Fibroblast of mammary gland (primary cell): ENCODE data around the gene HIPK2.

ENCODE experiments used
- DNase-seq: peaks from one replicate; pipeline ENCODE4 v3.0.0-alpha.2; 2010; ENCODE audit warnings: low read depth
- H3K4me3 ChIP-seq: 2 replicates; pipeline ENCODE4 v1.5.1; 2011; ENCODE audit warnings: low read depth, mild to moderate bottlenecking, low read length, moderate library complexity; ENCODE audit not compliant: control insufficient read depth
- CTCF ChIP-seq: conservative IDR thresholded peaks from 2 replicates; pipeline ENCODE4 v1.5.1; 2011; ENCODE audit warnings: low read depth, low read length, inconsistent platforms; ENCODE audit not compliant: control insufficient read depth, insufficient read depth

The HIPK2 gene

GRCh38 chr7:139570626-139571025, 207.2 kb downstream of the HIPK2 start:
- TF ChIP-seq CTCF, result no peak
- no peak for DNase-seq
- no peak overlapping the region for H3K4me3 ChIP-seq

- no peak for DNase-seq
- TF ChIP-seq CTCF, result no peak
- no peak overlapping the region for H3K4me3 ChIP-seq
These were observed 207.7 kb downstream of the HIPK2 start for GRCh38 chr7:139570119-139570518.

- no peak for TF ChIP-seq CTCF
- no peak overlapping the region for H3K4me3 ChIP-seq
- DNase-seq, result no peak
These were observed 208.8 kb downstream of the HIPK2 start for GRCh38 chr7:139568813-139569490.

- no peak for TF ChIP-seq CTCF
- no peak overlapping the region for H3K4me3 ChIP-seq
- DNase-seq, result no peak
These were observed 209.5 kb downstream of the HIPK2 start for GRCh38 chr7:139568346-139568675.

GRCh38 chr7:139567647-139568345, 210.0 kb downstream of the HIPK2 start:
- no peak for TF ChIP-seq CTCF
- DNase-seq, result no peak
- no peak overlapping the region for H3K4me3 ChIP-seq

GRCh38 chr7:139566736-139567646, 210.8 kb downstream of the HIPK2 start:
- DNase-seq, result no peak
- H3K4me3 ChIP-seq, result no peak overlapping the region
- no peak for TF ChIP-seq CTCF
